Fibroblast of skin of left quadriceps (primary cell): ENCODE data around the gene TTC28.

ENCODE experiments used
- DNase-seq, 2 experiments: peaks; one replicate each; pipeline ENCODE4 v3.0.0-alpha.2; 2013; ENCODE audit warnings: low read depth in 2 of 2

The TTC28 gene

GRCh38 chr22:28358312-28358711 lies 321.3 kb downstream of the TTC28 start:
- DNase-seq: no peak

- DNase-seq: no peak
Measured at GRCh38 chr22:28357193-28357592, 322.4 kb downstream of the TTC28 start.

- DNase-seq: no peak
Measured at GRCh38 chr22:28351476-28351875, 328.2 kb downstream of the TTC28 start.

GRCh38 chr22:28348613-28349609 lies 330.7 kb downstream of the TTC28 start:
- no peak for DNase-seq

- no peak for DNase-seq
Measured at GRCh38 chr22:28346308-28346707, 333.3 kb downstream of the TTC28 start.

- DNase-seq: no peak
Measured at GRCh38 chr22:28344918-28345703, 334.5 kb downstream of the TTC28 start.

- no peak for DNase-seq
Measured at GRCh38 chr22:28341001-28341400, 338.6 kb downstream of the TTC28 start.

- no peak for DNase-seq
Measured at GRCh38 chr22:28333088-28333487, 346.6 kb downstream of the TTC28 start.

- no peak for DNase-seq
Measured at GRCh38 chr22:28332410-28332809, 347.2 kb downstream of the TTC28 start.

GRCh38 chr22:28331695-28332094 lies 347.9 kb downstream of the TTC28 start:
- no peak for DNase-seq

- peak in 1 of 2 experiments; percentile 20 for DNase-seq
Measured at GRCh38 chr22:28329186-28330073, 350.2 kb downstream of the TTC28 start.

GRCh38 chr22:28328756-28329155 lies 350.9 kb downstream of the TTC28 start:
- DNase-seq: no peak

GRCh38 chr22:28316014-28316413 lies 363.6 kb downstream of the TTC28 start:
- no peak for DNase-seq

- DNase-seq: no peak
Measured at GRCh38 chr22:28314959-28315358, 364.7 kb downstream of the TTC28 start.

- no peak for DNase-seq
Measured at GRCh38 chr22:28310299-28310698, 369.3 kb downstream of the TTC28 start.

GRCh38 chr22:28299753-28300152 lies 379.9 kb downstream of the TTC28 start:
- no peak for DNase-seq

- DNase-seq: no peak
Measured at GRCh38 chr22:28299309-28299708, 380.3 kb downstream of the TTC28 start.

- no peak for DNase-seq
Measured at GRCh38 chr22:28297504-28297903, 382.1 kb downstream of the TTC28 start.

GRCh38 chr22:28296452-28296851 lies 383.2 kb downstream of the TTC28 start:
- DNase-seq: no peak

GRCh38 chr22:28283068-28283654 lies 396.5 kb downstream of the TTC28 start:
- DNase-seq: peak; percentile 17 to 22

- peak; percentile 57 to 66 for DNase-seq
Measured at GRCh38 chr22:28282405-28283067, 397.1 kb downstream of the TTC28 start.
